Fibroblast of skin of right quadriceps (primary cell): ENCODE data around the gene ELL2.
A peak's percentile ranks its signal among the peaks of the same experiment; 100 is the strongest.
"Not testable (repeated sequence)": the region's sequence is repeated elsewhere in the genome, so short reads cannot be mapped to it uniquely, and the experiment has no call there.

Experiments used
- DNase-seq: peaks from one replicate; pipeline ENCODE4 v3.0.0-alpha.2; 2013

The ELL2 gene

GRCh38 chr5:95927927-95928723 lies 33.5 kb downstream of the ELL2 start:
- no peak for DNase-seq

- not testable (repeated sequence) for DNase-seq
These were observed 34.4 kb downstream of the ELL2 start for GRCh38 chr5:95927300-95927699.

GRCh38 chr5:95925939-95926338 lies 35.7 kb downstream of the ELL2 start:
- no peak for DNase-seq

GRCh38 chr5:95925378-95925744 lies 36.3 kb downstream of the ELL2 start:
- DNase-seq, result no peak

GRCh38 chr5:95924720-95925377 lies 36.8 kb downstream of the ELL2 start:
- peak; percentile 39 for DNase-seq

DNA sequence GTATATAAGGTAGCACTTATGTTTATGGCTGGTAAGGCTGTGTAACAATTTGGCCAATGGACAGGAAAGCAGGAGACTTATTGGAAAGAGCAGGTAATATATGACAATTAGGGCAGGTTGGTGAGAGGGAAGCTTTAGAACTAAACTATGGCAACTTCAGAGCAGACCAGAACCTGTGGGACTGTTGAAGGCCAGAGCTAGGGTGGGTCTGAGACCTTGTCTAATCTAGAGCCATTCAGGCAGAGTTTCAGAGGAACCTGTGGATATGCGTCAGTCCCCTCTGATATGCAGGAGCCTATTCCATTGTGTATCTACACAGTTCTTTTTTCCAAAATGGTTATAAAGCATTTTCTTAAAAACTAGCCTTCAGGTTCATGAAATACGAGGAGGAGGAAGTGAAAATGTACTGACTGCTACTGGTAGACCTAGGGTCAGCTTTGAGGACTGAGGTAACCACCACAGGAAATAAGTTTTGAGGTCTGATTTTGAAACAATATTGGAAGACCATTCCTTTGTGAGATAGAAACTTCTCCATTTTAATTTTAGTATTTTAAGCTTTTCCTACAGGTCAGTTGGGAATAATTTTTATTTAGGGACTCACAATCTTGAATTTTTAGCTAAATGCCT lies 37.6 kb downstream of the ELL2 start:
- DNase-seq, result no peak

DNA sequence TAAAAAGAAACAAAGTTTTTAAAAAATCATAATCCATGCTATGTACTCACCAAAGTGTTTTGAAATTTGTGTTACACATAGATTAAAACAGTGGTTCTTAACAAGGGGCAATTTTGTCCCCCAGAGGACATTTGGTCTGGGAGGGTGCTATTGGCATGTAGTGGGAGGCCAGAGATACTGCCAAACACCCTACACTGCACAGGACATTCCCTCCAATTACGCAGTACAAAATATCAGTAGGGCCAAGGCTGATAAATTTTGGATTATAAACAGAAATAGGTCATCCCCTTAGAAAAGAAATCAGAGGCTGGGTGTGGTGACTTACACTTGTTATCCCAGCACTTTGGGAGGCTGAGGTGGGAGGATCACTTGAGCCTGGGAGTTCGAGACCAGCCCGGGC lies 38.9 kb downstream of the ELL2 start:
- DNase-seq, result no peak

GRCh38 chr5:95921501-95921900 lies 40.1 kb downstream of the ELL2 start:
- DNase-seq, result no peak

- no peak for DNase-seq
These were observed 40.8 kb downstream of the ELL2 start for GRCh38 chr5:95920822-95921221.

DNA sequence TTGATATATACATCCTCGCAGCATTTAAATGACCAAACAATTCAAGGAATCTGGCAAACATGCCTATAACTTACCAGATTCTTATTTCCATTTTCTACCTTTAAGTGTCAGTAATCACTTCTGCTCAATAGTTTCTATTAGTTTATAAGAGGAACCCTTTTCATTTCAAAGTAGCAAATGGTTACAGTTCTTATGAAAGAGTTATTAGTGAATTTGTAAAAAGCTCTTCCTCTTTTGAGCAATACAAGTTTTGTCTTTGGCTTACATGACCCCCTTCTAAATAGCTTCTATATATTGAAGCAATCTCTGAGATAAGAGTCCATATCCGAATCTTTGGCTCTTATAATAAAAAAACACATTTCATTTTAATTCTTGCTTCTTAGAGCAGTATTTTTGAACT lies 42.0 kb downstream of the ELL2 start:
- no peak for DNase-seq

DNA sequence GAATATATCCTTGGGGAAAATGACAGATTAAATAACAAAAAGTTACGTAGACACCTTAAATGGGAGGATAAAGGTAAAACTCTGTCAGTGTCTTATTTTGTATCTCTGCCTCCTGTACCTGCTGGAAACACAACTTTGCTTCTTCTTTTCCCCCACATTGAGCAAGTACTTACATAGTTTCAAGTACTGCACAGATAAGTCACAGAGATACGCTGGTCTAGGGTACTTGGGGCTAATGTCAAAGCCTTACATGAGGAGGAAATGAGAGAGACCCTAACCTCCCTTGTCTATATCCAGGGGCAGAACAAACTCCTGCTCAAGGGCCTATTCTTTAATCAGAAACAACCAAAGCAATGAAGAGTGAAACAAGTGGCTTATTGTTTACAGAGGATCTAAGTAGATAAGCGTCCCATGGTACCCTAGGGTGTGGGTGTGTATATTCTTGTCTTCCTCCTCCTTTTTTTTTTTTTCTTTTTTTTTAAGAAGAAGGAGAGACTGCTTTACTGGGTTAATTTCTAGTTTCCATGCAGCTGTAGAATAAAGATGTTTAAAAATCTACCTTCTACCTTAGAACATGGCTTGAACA lies 43.1 kb downstream of the ELL2 start:
- DNase-seq, result no peak

DNA sequence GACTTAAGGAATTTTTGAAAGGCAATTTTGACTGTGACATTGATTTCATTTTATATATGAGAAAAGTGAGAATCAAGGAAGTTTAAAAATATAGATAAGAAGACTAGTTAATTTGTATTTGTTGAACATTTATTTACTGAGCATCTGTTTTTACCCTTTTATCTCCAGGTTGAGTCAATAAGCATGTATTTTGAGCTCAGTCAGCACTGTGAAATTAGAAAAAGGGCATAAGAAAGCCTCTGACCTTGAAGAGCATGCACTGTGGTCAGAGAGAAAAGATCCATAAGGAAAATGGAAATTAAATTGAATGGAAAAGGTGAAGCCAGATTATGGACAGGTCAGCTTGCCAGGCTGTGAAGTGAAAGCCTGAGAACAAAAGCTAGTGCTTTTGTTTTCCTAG lies 44.4 kb downstream of the ELL2 start:
- DNase-seq, result no peak

- DNase-seq, result no peak
These were observed 45.0 kb downstream of the ELL2 start for GRCh38 chr5:95916687-95917085.

- DNase-seq, result no peak
These were observed 45.5 kb downstream of the ELL2 start for GRCh38 chr5:95915999-95916686.

DNA sequence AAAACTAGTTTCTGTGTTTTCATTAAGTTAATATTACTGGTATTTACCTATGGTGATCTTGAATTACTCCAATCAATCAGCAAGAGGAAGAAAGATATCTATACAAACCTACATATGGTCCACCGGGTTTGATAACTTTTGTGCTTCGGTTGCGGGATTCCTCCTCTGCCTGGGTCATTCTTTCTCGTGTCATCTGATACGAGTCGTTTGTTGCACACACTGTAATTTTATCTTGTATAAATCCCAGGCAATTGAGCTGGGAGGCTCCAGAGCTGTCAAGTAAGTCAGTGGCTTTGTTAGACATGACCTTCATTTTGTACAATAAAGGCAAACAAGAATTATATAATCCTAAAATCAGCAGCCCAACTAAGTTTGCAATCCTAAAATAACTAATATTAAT lies 48.0 kb downstream of the ELL2 start:
- DNase-seq, result no peak

GRCh38 chr5:95912029-95912428 lies 49.6 kb downstream of the ELL2 start:
- DNase-seq, result no peak

DNA sequence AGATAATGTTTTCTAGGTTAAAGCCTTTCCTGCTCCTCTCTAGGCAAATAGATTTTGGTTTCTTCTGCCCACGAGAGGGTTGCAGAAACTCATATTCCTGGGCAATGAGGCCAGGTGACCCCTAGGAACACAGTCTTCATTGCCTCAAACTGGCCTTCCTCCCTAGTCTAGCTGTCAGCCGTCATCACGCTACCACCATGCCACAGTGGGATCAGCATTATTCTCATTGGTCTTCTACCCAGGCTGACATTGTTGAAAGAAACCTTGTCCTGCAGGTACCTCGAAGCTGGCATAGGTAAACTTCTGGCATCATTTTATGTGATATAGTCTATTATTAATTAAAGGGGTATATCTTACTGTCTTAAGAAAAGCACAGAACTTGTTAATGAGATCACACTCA lies 51.1 kb downstream of the ELL2 start:
- no peak for DNase-seq

GRCh38 chr5:95909738-95910137 lies 51.9 kb downstream of the ELL2 start:
- no peak for DNase-seq

DNA sequence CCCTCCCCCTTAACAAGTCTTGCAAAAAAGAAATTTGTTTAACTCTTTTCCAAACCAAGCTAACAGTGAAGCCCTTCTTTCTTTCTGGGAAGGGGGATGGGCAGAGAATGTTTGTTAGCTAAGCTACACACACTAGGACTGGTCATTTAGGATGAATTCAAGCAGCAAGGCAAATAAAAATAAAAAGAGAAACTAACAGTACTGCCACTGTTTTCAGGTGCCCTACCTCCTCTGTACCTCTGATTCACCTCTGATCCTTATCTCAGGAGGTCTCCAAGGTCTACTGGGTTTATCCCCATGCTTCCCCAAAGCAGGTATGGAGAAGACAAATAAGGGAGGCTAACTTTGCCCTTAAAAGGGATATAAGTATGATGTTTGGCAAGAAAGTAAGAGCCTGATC lies 52.9 kb downstream of the ELL2 start:
- DNase-seq, result no peak

- DNase-seq, result no peak
These were observed 53.6 kb downstream of the ELL2 start for GRCh38 chr5:95907740-95908706.

- DNase-seq, result no peak
These were observed 54.5 kb downstream of the ELL2 start for GRCh38 chr5:95907067-95907705.
